NOMO-1 (cell line): ENCODE data around the gene ENGASE.
A peak's percentile ranks its signal among the peaks of the same experiment; 100 is the strongest.

Source experiments
- DNase-seq, 2 experiments: peaks; one replicate each; lab custom pipeline; 2025; ENCODE audit not compliant: unreplicated experiment in 2 of 2; lab: John Stamatoyannopoulos, UW

Gene ENGASE

GRCh38 chr17:79038545-79039135 lies 36.0 kb upstream of the ENGASE start:
- no peak for DNase-seq

- no peak for DNase-seq
These were observed 35.5 kb upstream of the ENGASE start for GRCh38 chr17:79039171-79039570.

- no peak for DNase-seq
These were observed 34.7 kb upstream of the ENGASE start for GRCh38 chr17:79039886-79040285.

GRCh38 chr17:79041041-79041570 lies 33.5 kb upstream of the ENGASE start:
- no peak for DNase-seq

- no peak for DNase-seq
These were observed 32.8 kb upstream of the ENGASE start for GRCh38 chr17:79041723-79042420.

GRCh38 chr17:79042421-79043190 lies 32.0 kb upstream of the ENGASE start:
- peak in 1 of 2 experiments; percentile 56 for DNase-seq

GRCh38 chr17:79043191-79043930 lies 31.3 kb upstream of the ENGASE start:
- no peak for DNase-seq

- no peak for DNase-seq
These were observed 30.7 kb upstream of the ENGASE start for GRCh38 chr17:79043931-79044320.

GRCh38 chr17:79044462-79044861 lies 30.2 kb upstream of the ENGASE start:
- DNase-seq, result no peak

- DNase-seq, result no peak
These were observed 29.5 kb upstream of the ENGASE start for GRCh38 chr17:79045001-79045729.

GRCh38 chr17:79045842-79046196 lies 28.8 kb upstream of the ENGASE start:
- DNase-seq, result peak; percentile 60 to 69

GRCh38 chr17:79046197-79046915 lies 28.3 kb upstream of the ENGASE start:
- no peak for DNase-seq

- DNase-seq, result no peak
These were observed 27.7 kb upstream of the ENGASE start for GRCh38 chr17:79046916-79047280.

GRCh38 chr17:79047291-79047920 lies 27.2 kb upstream of the ENGASE start:
- no peak for DNase-seq

GRCh38 chr17:79047923-79048825 lies 26.4 kb upstream of the ENGASE start:
- DNase-seq, result no peak

- DNase-seq, result no peak
These were observed 25.5 kb upstream of the ENGASE start for GRCh38 chr17:79048826-79049755.

GRCh38 chr17:79049821-79050220 lies 24.8 kb upstream of the ENGASE start:
- no peak for DNase-seq
